Fibroblast of lung (primary cell): ENCODE measurements around the gene KLHL8.

Experiments
- EZH2 ChIP-seq: IDR thresholded peaks from 2 replicates; pipeline ENCODE4 v1.5.1; 2012; ENCODE audit warnings: low read length, control low read depth, mild to moderate bottlenecking; ENCODE audit errors: missing control alignments
- TF ChIP-seq, protein P1 (sequence below), 2 donors: IDR thresholded peaks in 1 of 2; conservative IDR thresholded peaks in 1 of 2; 1 replicate in 1 of 2; 2 replicates in 1 of 2; pipeline ENCODE4 v1.5.1; 2011 to 2012; ENCODE audit warnings: low read length in 2 of 2, control low read depth in 1 of 2, inconsistent platforms in 1 of 2, low read depth in 1 of 2, mild to moderate bottlenecking in 1 of 2

DNA sequence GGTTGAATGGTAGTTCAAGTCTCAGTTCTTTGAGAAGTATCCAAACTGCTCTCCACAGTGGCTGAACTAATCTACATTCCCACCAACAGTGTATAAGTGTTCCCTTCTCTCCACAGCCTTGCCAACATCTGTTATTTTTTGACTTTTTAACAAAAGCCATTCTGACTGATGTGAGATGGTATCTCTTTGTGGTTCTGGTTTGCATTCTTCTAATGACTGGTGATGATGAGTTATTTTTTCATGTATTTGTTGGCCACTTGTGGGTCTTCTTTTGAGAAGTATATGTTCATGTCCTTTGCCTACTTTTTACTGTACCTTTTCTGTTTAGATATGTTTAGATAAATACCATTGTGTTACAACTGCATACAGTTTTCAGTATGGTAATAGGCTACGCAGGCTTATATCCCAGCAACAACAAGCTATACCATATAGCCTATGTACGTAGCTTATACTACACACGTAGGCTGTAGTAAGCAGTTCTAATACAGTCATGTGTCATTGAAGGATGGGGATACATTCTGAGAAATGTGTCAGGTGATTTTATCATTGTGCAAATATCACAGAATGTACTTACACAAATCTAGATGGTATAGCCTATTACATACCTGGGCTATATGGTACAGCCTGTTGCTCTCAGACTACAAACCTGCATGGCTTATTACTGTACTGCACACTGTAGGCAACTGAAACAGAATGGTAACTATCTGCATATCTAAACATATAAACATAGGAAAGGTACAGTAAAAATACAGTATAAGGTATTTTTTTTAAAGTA is 28.1 kb downstream of the KLHL8 start:
- TF ChIP-seq, protein P1, sequence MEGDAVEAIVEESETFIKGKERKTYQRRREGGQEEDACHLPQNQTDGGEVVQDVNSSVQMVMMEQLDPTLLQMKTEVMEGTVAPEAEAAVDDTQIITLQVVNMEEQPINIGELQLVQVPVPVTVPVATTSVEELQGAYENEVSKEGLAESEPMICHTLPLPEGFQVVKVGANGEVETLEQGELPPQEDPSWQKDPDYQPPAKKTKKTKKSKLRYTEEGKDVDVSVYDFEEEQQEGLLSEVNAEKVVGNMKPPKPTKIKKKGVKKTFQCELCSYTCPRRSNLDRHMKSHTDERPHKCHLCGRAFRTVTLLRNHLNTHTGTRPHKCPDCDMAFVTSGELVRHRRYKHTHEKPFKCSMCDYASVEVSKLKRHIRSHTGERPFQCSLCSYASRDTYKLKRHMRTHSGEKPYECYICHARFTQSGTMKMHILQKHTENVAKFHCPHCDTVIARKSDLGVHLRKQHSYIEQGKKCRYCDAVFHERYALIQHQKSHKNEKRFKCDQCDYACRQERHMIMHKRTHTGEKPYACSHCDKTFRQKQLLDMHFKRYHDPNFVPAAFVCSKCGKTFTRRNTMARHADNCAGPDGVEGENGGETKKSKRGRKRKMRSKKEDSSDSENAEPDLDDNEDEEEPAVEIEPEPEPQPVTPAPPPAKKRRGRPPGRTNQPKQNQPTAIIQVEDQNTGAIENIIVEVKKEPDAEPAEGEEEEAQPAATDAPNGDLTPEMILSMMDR (conservative IDR thresholded peaks at IDR 0.05 in 1 of 2, IDR thresholded peaks at IDR 0.05 in 1 of 2; ENCODE audit: low read depth in 1 of 2, low read length in 2 of 2) = no peak
- TF ChIP-seq EZH2 = no peak
